ENCODE data around the gene IGLON5.

DNA sequence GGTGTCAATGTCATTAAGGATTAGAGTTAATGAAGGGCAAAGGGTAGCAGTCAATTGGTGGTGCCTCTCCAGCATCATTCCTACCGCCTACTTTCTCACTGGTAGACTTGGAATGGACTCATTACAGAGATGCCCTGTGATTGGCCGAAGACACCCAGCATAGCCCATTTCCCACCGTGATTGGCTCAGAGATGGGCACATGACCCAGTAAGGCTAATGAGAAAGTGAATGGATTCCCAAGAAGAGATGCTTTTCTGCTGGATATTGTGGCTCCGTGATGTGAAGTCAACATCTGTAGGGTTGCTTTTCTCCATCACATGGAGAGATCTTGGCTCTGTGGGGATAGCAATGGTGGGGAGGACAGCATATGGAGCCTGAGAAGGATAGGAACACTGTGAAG is 18.9 kb downstream of the IGLON5 start:
- TF ChIP-seq EZH2phosphoT487 (IDR thresholded peaks at IDR 0.05; ENCODE audit: borderline replicate concordance, low read depth, low read length): no peak
- TF ChIP-seq, protein P1, sequence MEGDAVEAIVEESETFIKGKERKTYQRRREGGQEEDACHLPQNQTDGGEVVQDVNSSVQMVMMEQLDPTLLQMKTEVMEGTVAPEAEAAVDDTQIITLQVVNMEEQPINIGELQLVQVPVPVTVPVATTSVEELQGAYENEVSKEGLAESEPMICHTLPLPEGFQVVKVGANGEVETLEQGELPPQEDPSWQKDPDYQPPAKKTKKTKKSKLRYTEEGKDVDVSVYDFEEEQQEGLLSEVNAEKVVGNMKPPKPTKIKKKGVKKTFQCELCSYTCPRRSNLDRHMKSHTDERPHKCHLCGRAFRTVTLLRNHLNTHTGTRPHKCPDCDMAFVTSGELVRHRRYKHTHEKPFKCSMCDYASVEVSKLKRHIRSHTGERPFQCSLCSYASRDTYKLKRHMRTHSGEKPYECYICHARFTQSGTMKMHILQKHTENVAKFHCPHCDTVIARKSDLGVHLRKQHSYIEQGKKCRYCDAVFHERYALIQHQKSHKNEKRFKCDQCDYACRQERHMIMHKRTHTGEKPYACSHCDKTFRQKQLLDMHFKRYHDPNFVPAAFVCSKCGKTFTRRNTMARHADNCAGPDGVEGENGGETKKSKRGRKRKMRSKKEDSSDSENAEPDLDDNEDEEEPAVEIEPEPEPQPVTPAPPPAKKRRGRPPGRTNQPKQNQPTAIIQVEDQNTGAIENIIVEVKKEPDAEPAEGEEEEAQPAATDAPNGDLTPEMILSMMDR (conservative IDR thresholded peaks at IDR 0.05; ENCODE audit: low read length): no peak

Data from OCI-LY7 (cell line).